ENCODE measurements around the gene SDK1. TPM values are rescaled to one million over a fixed set of nuclear protein-coding genes. Genes with fewer than 3 reads are reported as not detected.

SDK1 gene
- total and polyA plus RNA-seq, 10 of the 15 experiments (the other 5 are each of a cell fraction or from before 2014, with no cell fraction given): 0.14 to 0.33 TPM; not detected in 8

GRCh38 chr7:3378390-3379150 is 77.5 kb downstream of the SDK1 start (continued):
- TF ChIP-seq IRF3 (IDR thresholded peaks at IDR 0.05): no peak
- no peak for TF ChIP-seq E2F4 (IDR thresholded peaks at IDR 0.05; ENCODE audit: low read depth, low read length)

- in situ Hi-C loops (cut with MboI) (no loop called here), intact Hi-C loops (cut with micrococcal nuclease; ENCODE audit: unreplicated experiment) (no loop called here)
- ChIA-PET POLR2A (no interaction called here), SMC1A (ENCODE audit: uncharacterized antibody, unreplicated experiment) (interaction anchor here (0.8 to 1.2 kb wide), 2 partner anchors 9 to 29 kb away, joined by 3 read pairs; no protein-coding TSS in a partner anchor), RAD21 (ENCODE audit: unreplicated experiment) (no interaction called here), CTCF (no interaction called here)
- ATAC-seq (no peak), FAIRE-seq (no peak), DNase-seq (ENCODE audit: low read depth, low spot score) (no peak)
- H3K27ac ChIP-seq (ENCODE audit: control insufficient read depth, insufficient read depth): no peak overlapping the region
- WGBS (ENCODE audit: insufficient coverage, insufficient replicate concordance, low lambda C conversion rate, missing lambda C conversion rate): 25% methylated on average over 4 of the region's 4 CpGs
- H4K20me1 ChIP-seq (ENCODE audit: control insufficient read depth, insufficient read depth): no peaks in the 10 kb centered on the region
- no peak overlapping the region for H3K4me2 ChIP-seq (ENCODE audit: control insufficient read depth, insufficient read depth)
- no peaks in the 10 kb centered on the region for H3K4me1 ChIP-seq (ENCODE audit: control insufficient read depth, insufficient read depth, low read length)
- no TSS peak for BruUV-seq (replicated peaks)
- H3K9me3 ChIP-seq (replicated peaks; ENCODE audit: control insufficient read depth, insufficient read depth, low read length): no peaks in the 10 kb centered on the region
- no peaks in the 10 kb centered on the region for H3K36me3 ChIP-seq (ENCODE audit: control insufficient read depth in 2 of 2, insufficient read depth in 2 of 2, low read length in 1 of 2)
- no peak overlapping the region for H3K9ac ChIP-seq (ENCODE audit: control insufficient read depth, insufficient read depth, low read length)
- no peaks in the 10 kb centered on the region for H3K79me2 ChIP-seq (ENCODE audit: control insufficient read depth, insufficient read depth, low read length)
- no peak overlapping the region for H2AFZ ChIP-seq (ENCODE audit: control insufficient read depth, low read depth, low read length)
- TF ChIP-seq HDAC2 (IDR thresholded peaks at IDR 0.05): no peak
- no peak for TF ChIP-seq USF1 (IDR thresholded peaks at IDR 0.05; ENCODE audit: borderline replicate concordance, extremely low read length, insufficient read depth, low read depth, low read length)
- no peak for TF ChIP-seq NR2F1 (conservative IDR thresholded peaks at IDR 0.05)
- no peak for TF ChIP-seq KDM1A (IDR thresholded peaks at IDR 0.05; ENCODE audit: borderline replicate concordance)
- TF ChIP-seq ZNF274 (IDR thresholded peaks at IDR 0.05; ENCODE audit: insufficient read depth, insufficient read length): no peak
- no peak for TF ChIP-seq SUZ12 (IDR thresholded peaks at IDR 0.05; ENCODE audit: unreplicated experiment)
- no peak for TF ChIP-seq TCF12 (IDR thresholded peaks at IDR 0.05; ENCODE audit: low read depth, low read length)
- no peak overlapping the region for H3K4me3 ChIP-seq
- peaks cover 0 to 2% of the 10 kb centered on the region in 2 experiments; a peak in 1 of 4 replicates for H3K27me3 ChIP-seq (replicated peaks in 1 of 2; ENCODE audit: control insufficient read depth in 2 of 2, insufficient read depth in 2 of 2, low read length in 1 of 2)
Observed at GRCh38 chr7:3380034-3380433, 79.0 kb downstream of the SDK1 start.

Measured in GM12878 (cell line).